PFSK-1 (cell line): ENCODE measurements around the gene FLOT1.

Source experiments
- FOXP2 ChIP-seq: optimal IDR thresholded peaks from 2 replicates; pipeline ENCODE3; 2011; ENCODE audit warnings: borderline replicate concordance, control low read depth, inconsistent platforms; ENCODE audit not compliant: insufficient read depth; ENCODE audit errors: extremely low read length, extremely low read depth
- POLR2AphosphoS5 ChIP-seq: IDR thresholded peaks from 2 replicates; pipeline ENCODE4 v1.6.1; 2012; ENCODE audit warnings: low read depth, mild to moderate bottlenecking, control low read depth, low read length, moderate library complexity
- REST ChIP-seq, 2 experiments: IDR thresholded peaks; 2 replicates each; pipeline versions ENCODE4 v1.6.1 to v1.8.0; 2011 to 2012; ENCODE audit warnings: low read depth in 2 of 2, low read length in 2 of 2, control low read depth in 1 of 2, inconsistent platforms in 1 of 2, mild to moderate bottlenecking in 1 of 2, moderate library complexity in 1 of 2; ENCODE audit not compliant: insufficient read depth in 1 of 2
- SIN3A ChIP-seq: IDR thresholded peaks from 2 replicates; pipeline ENCODE4 v1.6.1; 2012; ENCODE audit warnings: mild to moderate bottlenecking, low read length, moderate library complexity, borderline replicate concordance; ENCODE audit not compliant: insufficient read depth
- TAF1 ChIP-seq: IDR thresholded peaks from 2 replicates; pipeline ENCODE4 v1.6.1; 2012; ENCODE audit warnings: low read length, control low read depth, borderline replicate concordance; ENCODE audit not compliant: insufficient read depth

Gene FLOT1

GRCh38 chr6:30730601-30731435, 11.7 kb downstream of the FLOT1 start:
- 0 out of 2 replicates have a peak, but pooled peaks have one; percentile 12 for TF ChIP-seq POLR2AphosphoS5
- no peak for TF ChIP-seq REST (IDR thresholded peaks at IDR 0.05; ENCODE audit: insufficient read depth in 1 of 2, low read depth in 2 of 2, low read length in 2 of 2)
- no peak for TF ChIP-seq SIN3A
- no peak for TF ChIP-seq FOXP2
- TF ChIP-seq TAF1 = no peak

- TF ChIP-seq FOXP2 (no peak), REST (IDR thresholded peaks at IDR 0.05; ENCODE audit: insufficient read depth in 1 of 2, low read depth in 2 of 2, low read length in 2 of 2) (no peak), POLR2AphosphoS5 (no peak), TAF1 (no peak), SIN3A (no peak)
Observed at GRCh38 chr6:30727920-30728553, 14.4 kb downstream of the FLOT1 start.

GRCh38 chr6:30726506-30727413, 15.7 kb downstream of the FLOT1 start:
- TF ChIP-seq FOXP2 = no peak
- peak; percentile 3; the same call in 1 of the 2 replicates for TF ChIP-seq SIN3A

GRCh38 chr6:30725713-30726505, 16.6 kb downstream of the FLOT1 start:
- TF ChIP-seq POLR2AphosphoS5 (peak; percentile 90), TAF1 (no peak; the same call in 1 of the 2 replicates), REST (IDR thresholded peaks at IDR 0.05; ENCODE audit: insufficient read depth in 1 of 2, low read depth in 2 of 2, low read length in 2 of 2) (no peak), FOXP2 (no peak), SIN3A (no peak; the same call in 1 of the 2 replicates)
